ENCODE measurements around the gene ATP9A. TPM values are rescaled to one million over a fixed set of nuclear protein-coding genes. Genes with fewer than 3 reads are reported as not detected.

The ATP9A gene
- total and polyA plus RNA-seq, 2 donors (not counting 3 experiments of a cell fraction or from before 2014, with no cell fraction given): 20.9 to 41.5 TPM

GRCh38 chr20:51811514-51812128 lies 43.4 kb upstream of the ATP9A start:
- no peaks in the 10 kb centered on the region for H4K20me1 ChIP-seq (replicated peaks; ENCODE audit: control insufficient read depth, extremely low read depth, insufficient read depth, low read length)
- POLR2A ChIA-PET: interaction anchor here (0.6 kb wide), 1 partner anchor 220 kb away, joined by 6 read pairs; no protein-coding TSS in a partner anchor
- H3K4me2 ChIP-seq (ENCODE audit: insufficient read depth, low read length): no peak overlapping the region
- H3K9ac ChIP-seq (replicated peaks; ENCODE audit: extremely low read depth, insufficient read depth, low read length): no peak overlapping the region
- no peaks in the 10 kb centered on the region for H3K9me3 ChIP-seq (replicated peaks; ENCODE audit: control insufficient read depth, insufficient read depth, low read length)
- no peaks in the 10 kb centered on the region for H3K79me2 ChIP-seq (ENCODE audit: control insufficient read depth, insufficient read depth, low read length)
- CTCF ChIA-PET: interaction anchor here (1.0 kb wide), 2 partner anchors 12 to 111 kb away, joined by 3 read pairs; no protein-coding TSS in a partner anchor
- H3K27ac ChIP-seq (ENCODE audit: insufficient read depth, low read depth, low read length): no peak overlapping the region
- TF ChIP-seq POLR2A (IDR thresholded peaks at IDR 0.05; ENCODE audit: low read depth, low read length) (no peak), JUN (IDR thresholded peaks at IDR 0.05; ENCODE audit: borderline replicate concordance, insufficient read depth, insufficient read length, low read depth) (no peak), POLR2AphosphoS5 (IDR thresholded peaks at IDR 0.05; ENCODE audit: insufficient read depth, low read depth, low read length) (no peak), EZH2 (IDR thresholded peaks at IDR 0.05; ENCODE audit: borderline replicate concordance, low read depth, low read length, severe bottlenecking) (no peak), CTCF (IDR thresholded peaks at IDR 0.05; ENCODE audit: extremely low read depth in 1 of 2, insufficient read depth in 1 of 2, low read depth in 1 of 2, low read length in 2 of 2) (no peak), MYC (IDR thresholded peaks at IDR 0.05; ENCODE audit: low read depth, low read length) (no peak), MAX (IDR thresholded peaks at IDR 0.05; ENCODE audit: insufficient read depth, insufficient read length) (no peak), FOS (IDR thresholded peaks at IDR 0.05; ENCODE audit: borderline replicate concordance, insufficient read depth, low read length) (no peak), GATA2 (IDR thresholded peaks at IDR 0.05; ENCODE audit: insufficient read depth, insufficient read length, low read depth, low read length) (no peak)
- FAIRE-seq: no peak
- H3K4me3 ChIP-seq (replicated peaks in 1 of 3; ENCODE audit: insufficient read depth in 1 of 3, low read depth in 1 of 3, low read length in 3 of 3): no peak overlapping the region
- dilution Hi-C loops (cut with MboI; ENCODE audit: extremely low pct_ligation_motif_present, low sequenced_read_pairs) (no loop called here), intact Hi-C loops (cut with micrococcal nuclease) (no loop called here)
- H3K36me3 ChIP-seq (ENCODE audit: control insufficient read depth in 2 of 2, extremely low read depth in 1 of 2, insufficient read depth in 2 of 2, low read length in 2 of 2): no peaks in the 10 kb centered on the region
- no TSS peak for BruUV-seq (replicated peaks)
- H2AFZ ChIP-seq (ENCODE audit: low read depth, low read length): no peak overlapping the region
- no peaks in the 10 kb centered on the region for H3K4me1 ChIP-seq (ENCODE audit: control insufficient read depth, extremely low read depth, insufficient read depth, low read length)
- DNase-seq (ENCODE audit: low read depth, low spot score): no peak
- H3K27me3 ChIP-seq (ENCODE audit: control insufficient read depth in 2 of 2, insufficient read depth in 2 of 2, low read length in 2 of 2): peaks cover 2 to 3% of the 10 kb centered on the region in 2 experiments
- H3K9me1 ChIP-seq (replicated peaks; ENCODE audit: control insufficient read depth, extremely low read depth, insufficient read depth, low read length): no peaks in the 10 kb centered on the region
